GM10266 (cell line): Measurements from ENCODE around the gene GGTLC1.

Experiments used
- DNase-seq: peaks from one replicate; pipeline ENCODE4 v3.0.0; 2012; ENCODE audit errors: extremely low spot score
- CTCF ChIP-seq: IDR thresholded peaks from 2 replicates; pipeline ENCODE4 v1.5.1; 2012; ENCODE audit warnings: mild to moderate bottlenecking, low read depth; ENCODE audit not compliant: control insufficient read depth, insufficient read depth; ENCODE audit errors: missing control alignments

Gene GGTLC1

GRCh38 chr20:23959054-23959453 lies 29.5 kb downstream of the GGTLC1 start:
- no peak for TF ChIP-seq CTCF

DNA sequence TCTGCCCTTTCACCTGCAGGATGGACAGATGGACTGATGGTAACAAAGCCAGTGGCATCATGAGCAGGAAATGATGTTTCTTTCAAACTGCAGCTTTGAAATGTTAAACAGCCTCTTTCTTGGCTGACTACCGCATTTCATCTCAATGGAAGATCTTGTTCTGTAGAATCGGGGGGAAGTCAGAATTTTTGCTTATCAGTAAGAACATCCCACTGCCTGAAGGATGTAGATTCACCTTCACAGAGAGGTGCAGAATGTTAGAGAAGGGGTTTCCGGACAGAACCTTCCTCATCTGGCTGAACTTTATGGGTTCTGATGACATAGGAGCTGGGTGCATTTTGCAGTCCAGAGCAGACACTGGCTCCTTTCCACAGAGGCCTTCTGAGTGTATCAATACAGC lies 32.7 kb downstream of the GGTLC1 start:
- no peak for TF ChIP-seq CTCF
- DNase-seq = no peak

More at GRCh38 chr20:23959054-23959453, 29.5 kb downstream of the GGTLC1 start:
- DNase-seq = no peak

DNA sequence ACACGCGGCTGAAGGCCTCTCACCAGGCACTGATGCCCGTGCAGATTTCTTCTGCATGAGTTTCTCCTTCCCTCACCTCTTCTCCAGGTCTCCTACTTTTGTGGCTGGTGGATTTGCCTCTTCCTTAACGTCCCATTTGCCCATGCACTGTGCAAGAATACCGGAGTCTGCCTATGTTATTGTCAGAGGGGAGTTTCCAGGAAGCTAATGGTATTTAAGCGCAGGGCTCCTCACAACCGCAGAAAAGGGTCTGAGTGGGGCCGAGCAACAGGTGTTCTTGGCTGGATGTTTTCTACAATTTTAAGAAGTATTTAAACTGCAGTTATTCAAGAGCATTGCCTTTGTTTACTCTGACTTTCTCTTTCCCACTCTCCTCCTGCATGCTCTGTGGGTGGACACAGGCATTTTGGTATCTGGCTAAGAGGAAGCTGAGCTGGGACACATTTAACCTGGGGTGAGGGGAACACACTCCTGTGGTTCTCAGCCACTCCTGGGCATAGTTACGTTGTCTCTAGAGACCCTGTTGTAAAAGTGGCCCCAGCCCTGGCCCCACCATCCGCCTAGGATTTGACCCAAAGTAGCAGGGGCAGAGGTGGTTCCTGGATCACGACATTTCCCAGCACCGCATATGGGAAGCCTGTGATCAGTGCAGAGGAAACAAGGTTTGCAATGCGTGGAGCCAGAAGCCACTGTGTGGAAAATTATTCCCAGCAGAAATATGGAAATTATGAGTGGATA lies 34.4 kb downstream of the GGTLC1 start:
- TF ChIP-seq CTCF = no peak
- DNase-seq = no peak

DNA sequence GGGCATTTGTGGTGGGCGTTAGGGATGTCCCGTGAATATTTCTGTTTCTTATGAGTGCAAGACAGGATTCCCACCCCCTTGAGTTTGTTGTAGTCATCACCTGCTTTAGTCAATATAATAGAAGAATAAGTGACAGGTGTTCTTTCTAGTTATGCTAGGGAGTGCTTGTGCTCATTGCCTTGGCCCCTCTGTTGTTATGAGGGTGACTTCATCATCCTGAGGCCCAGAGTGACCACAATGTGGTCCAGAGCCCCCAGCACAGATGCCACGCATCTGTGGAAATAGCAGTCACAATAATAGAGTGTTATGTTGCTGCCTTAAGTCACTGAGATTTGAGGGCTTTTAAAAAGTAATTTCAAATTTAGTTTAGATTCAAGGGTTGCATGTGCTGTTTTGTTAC lies 42.4 kb downstream of the GGTLC1 start:
- DNase-seq = no peak
- no peak for TF ChIP-seq CTCF

GRCh38 chr20:23943304-23943703 lies 45.3 kb downstream of the GGTLC1 start:
- no peak for TF ChIP-seq CTCF
- DNase-seq = no peak

- TF ChIP-seq CTCF = no peak
- DNase-seq = no peak
Measured at GRCh38 chr20:23939641-23940040, 48.9 kb downstream of the GGTLC1 start.

GRCh38 chr20:23939063-23939462 lies 49.5 kb downstream of the GGTLC1 start:
- TF ChIP-seq CTCF = no peak
- DNase-seq = no peak
